Endometrium (tissue), 2 donors: ENCODE measurements around the gene TULP3.
A peak's percentile ranks its signal among the peaks of the same experiment; 100 is the strongest.

Source experiments
- FAIRE-seq: peaks from 2 replicates; lab custom pipeline; 2012; peaks lifted over from hg19 to GRCh38; lab: Jason Lieb, UNC
- donor health status: control.
- donor health status: control.

TULP3 gene

DNA sequence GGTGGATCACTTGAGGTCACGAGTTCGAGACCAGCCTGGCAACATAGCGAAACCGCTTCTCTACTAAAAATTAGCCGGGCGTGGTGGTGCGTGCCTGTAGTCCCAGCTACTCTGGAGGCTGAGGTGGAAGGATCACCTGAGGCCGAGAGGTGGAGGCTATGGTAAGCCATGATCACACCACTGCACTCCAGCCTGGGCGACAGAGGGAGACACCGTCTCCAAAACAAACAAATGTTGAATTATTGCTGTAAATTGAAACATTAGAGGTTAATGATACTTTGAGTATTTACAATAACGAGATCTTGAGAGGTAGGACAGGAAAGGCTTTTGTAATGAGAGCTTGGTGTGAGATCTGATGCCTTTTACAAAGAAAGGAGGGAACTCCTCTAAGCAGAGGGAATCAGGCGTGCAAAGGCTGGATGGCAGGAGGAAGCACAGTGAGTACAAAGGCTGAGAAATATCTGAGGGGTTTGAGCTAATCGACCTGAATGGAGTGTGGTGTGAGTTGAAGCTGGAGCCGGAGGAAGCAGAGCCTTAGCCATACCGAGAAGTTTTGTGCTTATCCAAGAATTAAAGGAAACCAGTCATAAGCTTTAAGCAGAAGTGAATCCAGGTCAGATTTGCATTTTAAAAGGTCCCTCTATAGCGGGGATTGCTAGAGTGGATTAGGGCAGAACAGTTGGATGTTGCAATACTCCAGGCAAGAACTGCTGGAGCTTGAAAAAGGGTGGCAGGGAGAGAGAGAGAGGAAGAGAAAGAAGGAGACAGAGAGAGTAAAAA is 12.5 kb upstream of the TULP3 start:
- no peak for FAIRE-seq

DNA sequence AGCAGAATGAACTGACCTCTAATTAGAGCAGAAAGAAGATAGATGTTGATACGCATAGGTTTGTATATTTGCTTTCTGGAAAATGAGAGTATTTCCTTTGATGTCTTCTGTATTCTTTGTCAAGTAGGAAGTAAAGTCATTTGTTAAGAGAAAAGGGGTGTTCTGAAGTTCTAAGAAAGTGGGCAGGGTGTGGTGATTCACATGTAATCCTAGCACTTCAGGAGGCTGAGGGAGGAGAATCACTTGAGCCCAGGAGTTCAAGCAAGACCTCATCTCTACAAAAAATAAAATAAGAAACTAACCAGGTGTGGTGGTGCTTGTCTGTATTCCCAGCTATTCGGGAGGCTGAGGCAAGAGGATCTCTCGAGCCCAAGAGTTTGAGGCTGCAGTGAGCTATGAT is 10.8 kb upstream of the TULP3 start:
- no peak for FAIRE-seq

DNA sequence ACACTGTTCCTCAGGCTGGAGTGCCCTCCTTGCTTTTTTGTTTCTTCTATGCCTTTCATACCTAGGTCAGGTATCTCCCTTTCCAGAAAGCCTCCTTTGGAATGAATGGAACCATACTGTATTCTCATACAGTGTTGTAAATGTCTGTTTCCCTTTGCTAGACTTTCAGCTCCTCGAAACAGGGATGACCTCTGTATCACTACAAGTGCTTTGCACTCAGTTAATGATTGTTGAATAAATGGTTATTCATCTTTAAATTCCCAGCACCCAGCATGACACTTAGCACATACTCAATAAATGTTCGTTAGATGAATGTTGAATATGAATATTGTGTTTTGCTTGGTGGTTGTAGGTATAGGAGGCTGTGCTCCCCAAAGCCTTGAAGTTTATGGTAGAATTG is 5.9 kb upstream of the TULP3 start:
- FAIRE-seq = no peak

DNA sequence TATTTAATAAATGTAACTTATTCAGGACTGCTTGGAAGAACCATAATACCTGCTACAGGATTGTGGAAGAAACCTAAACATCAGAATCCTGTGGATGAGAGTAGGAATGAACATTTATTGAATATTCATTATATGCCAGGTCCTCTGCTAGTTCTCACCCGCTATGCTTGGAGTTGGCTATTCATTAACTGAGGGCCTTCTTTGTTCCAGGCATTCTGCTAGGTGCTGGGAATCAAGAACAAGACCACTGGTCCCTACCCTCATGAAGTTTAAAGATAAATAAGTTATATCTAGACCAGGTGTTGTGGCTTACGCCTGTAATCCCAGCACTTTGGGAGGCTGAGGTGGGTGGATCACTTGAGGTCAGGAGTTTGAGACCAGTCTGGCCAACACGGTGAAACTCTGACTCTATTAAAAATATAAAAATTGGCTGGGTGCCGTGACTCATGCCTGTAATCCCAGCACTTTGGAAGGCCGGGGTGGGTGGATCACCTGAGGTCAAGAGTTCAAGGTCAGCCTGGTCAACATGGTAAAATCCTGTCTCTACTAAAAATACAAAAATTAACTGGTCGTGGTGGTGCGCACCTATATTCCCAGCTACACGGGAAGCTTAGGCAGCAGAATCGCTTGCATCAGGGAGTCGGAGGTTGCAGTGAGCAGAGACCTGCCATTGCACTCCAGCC is 3.8 kb upstream of the TULP3 start:
- no peak for FAIRE-seq

DNA sequence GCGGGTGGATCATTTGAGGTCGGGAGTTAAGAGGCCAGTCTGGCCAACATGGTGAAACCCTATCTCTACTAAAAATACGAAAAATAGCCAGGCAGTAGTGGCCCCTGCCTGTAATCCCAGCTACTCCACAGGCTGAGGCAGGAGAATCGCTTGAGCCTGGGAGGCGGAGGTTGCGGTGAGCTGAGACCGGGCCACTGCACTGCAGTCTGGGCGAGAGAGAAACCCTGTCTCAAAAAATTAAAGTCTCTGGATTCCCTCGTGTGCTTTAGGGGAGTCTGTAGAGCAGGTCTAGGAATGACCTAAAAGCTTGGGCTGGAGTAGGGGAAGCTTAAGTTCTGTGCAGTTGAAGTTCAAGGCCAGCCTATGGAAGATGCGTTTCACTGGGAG is 697 bp upstream of the TULP3 start:
- FAIRE-seq = no peak

DNA sequence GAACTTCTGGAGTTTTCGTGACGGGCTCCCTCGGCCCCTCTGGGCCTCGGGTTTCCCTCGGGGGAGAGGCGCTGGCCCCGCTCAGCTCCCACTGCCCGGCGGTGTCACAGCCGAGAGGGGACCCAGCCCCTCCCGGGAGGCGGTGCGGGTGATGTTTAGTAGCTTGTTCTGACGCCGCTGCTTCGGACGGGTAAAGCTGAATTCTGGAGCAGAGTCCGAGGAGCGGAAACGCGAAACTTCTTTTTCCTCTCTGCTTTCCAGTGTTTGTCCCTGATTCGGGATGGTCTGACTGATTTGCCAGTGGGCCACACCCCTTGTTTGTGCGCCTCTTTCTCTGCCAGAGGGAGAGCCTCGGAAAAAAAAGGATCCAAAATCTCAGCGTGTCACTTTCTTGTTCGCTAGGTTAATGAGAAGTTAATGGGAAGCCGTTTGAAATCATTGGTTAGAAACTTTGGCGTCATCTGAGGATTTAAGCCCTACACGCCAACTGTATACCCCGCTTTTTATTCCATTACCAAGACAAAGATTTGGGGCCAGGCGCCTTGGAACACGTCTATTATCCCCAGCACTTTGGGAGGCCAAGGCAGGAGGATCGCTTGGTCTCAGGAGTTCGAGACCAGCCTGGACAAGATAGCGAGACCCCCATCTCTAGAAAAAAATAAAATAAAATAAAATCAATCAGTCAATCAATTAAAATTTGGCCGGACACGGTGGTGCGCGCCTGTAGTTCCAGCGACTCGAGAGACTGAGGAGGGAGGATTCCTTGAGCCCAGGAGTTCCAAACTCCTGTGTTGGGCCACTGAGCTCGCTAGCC is 756 bp downstream of the TULP3 start:
- no peak for FAIRE-seq

DNA sequence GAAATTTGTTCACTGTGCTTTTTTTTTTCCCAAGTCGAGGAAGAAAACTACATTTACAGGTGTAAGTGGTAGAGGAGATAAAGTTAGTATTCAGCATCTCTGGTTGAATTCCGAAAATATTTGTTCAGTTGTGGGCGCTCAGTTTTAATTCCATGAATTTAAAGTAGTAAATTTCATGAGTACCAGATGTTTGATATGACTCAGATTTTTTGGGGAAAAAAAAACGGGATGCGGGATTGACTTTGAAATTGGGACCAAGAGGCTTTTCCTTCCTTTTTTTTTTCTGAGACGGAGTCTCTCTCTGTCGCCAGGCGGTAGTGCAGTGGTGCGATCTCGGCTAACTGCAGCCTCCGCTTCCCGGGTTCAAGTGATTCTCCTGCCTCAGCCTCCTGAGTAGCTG is 1.6 kb downstream of the TULP3 start:
- no peak for FAIRE-seq

DNA sequence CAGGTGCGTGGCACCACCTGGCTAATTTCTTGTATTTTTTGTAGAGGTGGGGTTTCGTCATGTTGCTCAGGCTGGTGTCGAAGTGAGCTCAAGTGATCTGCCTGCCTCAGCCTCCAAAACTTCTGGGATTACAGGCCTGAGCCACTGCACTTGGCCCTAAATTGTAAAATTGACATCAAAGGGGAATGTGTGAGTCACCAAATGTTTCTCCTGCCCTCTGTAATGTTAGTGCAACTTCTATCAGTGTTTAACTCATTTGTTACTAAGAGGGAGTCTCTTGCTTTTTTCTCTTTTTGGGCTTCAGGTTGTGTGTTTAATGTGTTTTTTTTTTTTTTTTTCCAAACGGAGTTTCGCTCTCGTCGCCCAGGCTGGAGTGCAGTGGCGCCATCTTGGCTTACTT is 2.3 kb downstream of the TULP3 start:
- peak; percentile 85 for FAIRE-seq

DNA sequence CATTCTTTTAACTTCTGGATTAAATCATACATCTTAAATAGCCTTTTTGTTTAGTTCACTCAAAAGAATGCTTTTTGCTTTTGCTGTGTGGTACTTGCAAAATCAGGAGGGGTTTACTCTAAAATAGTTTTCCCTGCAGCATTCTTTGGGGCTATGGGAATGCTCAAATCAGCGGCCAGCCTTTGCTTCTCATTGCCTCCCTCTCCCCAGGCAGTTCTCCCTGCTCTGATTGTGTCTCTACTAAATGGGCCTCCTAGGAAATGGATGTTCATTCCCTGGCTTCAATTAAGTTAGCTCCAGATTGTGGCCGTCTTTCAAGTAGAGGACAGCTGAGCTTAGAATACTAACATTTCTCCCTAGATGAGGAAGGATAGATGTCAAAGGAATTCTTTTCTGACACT is 4.4 kb downstream of the TULP3 start:
- FAIRE-seq = no peak

DNA sequence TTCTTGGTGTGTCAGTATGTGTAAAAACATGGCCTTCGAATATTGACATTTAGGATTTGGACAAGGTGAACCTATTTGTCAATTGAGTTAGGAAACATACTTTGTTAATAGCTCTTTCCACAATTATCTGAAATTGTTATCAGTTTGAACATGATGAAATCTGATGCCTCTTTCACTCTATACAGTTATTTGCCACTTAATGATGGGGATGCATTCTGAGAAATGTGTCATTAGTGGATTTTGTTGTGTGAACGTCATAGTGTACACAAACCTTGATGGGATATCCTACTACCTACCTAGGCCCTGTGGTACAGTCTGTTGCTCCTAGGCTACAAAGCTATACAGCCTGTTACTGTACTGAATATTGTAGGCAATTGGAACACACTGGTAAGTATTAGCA is 4.8 kb downstream of the TULP3 start:
- no peak for FAIRE-seq

DNA sequence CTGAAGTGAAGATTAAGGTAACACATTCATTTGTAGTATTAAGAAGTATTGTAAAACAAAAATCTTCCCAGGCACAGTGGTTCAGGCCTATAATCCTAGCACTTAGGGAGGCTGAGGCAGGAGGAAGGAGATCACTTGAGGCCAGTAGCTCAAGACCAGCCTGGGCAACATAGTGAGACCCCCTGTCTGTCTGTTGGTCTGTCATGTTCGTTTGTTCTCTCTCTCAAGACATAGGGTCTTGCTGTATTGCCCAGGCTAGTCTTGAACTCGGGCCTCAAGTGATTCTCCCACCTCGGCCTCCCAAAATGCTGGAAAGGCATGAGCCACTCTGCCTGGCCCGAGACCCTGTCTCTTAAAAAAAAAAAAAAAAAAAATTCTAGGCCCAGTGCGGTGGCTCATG is 6.7 kb downstream of the TULP3 start:
- FAIRE-seq = no peak

DNA sequence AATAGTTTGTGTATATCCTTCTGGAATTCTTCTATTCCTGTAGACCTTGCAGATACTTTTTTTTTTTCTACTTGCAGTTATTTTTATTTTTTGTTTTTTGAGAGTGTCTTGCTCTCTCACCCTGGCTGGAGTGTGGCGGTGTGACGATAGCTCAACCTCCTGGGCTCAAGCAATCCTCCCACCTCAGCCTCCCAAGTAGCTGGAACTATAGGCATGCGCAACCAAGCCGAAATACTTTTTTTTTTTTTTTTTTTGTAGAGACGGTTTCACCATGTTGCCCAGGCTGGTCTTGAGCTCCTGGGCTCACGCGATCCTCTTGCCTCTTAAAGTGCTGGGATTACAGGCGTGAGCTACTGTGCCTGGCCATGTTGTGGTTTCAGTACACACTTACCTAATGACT is 10.0 kb downstream of the TULP3 start:
- FAIRE-seq = no peak

DNA sequence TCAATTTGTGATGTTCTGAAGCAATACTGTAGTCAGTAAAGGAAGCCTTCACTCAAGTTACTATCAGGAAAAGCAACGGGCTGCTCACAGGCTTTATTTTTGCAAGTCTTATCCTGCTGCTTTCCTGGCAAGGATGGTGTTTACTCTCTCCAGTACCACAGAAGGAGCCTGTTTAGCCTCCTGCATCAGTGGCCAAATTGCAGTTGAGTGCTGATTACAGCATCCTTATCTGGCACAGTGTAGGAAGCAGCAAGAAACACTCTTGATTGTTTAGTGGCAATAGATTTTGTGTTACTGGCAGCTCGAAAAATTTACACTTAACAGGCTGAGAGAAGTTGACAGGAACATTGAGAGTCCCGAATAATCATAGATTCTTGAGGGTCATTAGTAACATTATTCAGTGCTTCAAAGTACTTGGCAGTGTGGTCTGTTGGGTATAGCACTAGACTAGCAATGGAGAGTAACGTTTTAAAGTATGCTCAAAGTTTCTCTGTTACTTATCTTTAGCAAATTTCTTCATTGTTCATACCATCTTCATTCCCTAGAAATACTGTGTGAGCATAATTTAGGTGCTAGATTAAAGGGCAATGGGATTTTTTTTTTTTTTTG is 11.7 kb downstream of the TULP3 start:
- no peak for FAIRE-seq

DNA sequence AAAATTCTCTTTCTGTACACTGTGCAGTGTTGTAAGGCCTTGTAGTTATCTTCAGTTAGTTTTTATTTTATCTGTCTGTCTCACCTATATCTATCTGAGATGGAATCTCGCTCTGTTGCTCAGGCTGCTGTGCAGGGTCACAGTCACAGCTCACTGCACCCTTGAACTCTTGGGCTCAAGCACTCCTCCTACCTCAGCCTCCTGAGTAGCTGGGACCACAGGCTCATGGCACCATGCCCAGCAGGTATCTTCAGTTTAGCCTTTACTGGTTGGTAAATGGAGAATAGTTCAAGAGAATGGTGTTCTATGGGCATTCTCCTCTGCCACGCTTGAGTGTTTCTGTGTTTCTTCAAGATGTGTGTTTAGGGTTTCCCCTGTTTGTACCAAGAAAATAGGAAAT is 13.6 kb downstream of the TULP3 start:
- FAIRE-seq = no peak

DNA sequence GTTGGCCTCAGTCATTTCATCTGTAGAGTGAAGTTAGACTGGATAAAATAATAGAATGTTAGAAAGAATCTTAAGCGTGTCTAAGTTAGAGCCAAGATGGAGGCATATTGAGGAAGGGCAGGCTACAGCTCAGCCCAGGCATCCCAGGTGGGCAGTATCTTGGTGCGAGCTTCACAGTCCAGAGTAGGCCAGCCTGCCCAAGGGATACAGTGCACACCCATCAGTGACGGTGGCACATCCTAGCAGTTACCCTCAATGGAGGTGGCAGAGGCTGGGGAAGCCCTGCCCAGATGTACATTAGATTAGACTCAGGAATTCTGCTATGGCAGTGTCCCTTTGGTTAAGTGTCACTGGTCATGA is 21.5 kb downstream of the TULP3 start:
- FAIRE-seq = no peak

DNA sequence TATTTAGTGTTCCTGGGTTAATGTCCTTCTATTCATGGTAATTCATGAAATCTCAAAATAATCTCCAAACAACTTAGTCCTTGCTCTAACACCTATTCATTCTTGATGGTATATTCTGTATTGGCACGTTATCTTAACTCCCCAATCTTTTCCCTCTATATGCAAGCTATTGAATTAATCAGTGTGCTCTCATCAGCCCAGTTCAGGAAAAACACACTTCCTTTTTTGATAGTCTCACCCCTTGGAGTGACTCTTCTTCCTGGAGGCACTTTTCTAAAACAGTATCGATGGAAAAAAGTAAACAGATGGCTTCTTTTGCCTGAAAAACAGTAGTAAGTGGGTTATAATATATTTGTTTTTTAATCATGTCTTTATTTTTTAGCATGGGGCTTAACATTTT is 28.6 kb downstream of the TULP3 start:
- no peak for FAIRE-seq

DNA sequence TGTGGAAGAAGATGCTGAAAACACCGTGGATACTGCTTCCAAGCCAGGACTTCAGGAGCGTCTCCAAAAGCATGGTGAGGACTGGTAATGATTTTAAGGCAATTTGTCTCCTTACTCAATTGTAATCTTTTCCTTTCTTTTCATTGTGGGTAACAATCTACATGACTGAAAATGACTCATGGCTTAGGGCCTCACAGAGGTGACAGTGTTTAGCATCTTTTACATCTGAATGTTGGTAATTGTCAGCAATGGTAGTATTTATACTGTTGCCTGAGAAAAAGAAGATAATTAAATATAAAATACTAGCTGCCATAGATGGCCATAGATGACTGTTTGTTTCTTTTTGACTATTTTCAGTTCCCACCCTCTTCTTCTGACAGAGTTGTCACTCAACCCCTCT is 31.6 kb downstream of the TULP3 start:
- FAIRE-seq = no peak

DNA sequence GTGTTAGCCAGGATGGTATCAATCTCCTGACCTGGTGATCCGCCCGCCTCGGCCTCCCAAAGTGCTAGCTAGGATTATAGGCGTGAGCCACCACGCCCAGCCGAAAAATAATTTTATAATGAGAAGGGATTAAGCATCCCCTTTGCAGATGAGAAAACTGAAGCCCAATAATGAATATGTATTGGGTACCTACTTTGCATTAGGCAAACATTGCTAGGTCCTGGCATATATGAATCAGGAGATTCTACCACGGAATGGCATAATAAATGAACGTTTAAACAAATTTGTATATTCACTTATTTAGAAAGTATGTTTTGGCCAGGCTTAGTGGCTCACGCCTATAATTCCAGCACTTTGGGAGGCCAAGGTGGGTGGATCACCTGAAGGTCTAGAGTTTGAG is 32.4 kb downstream of the TULP3 start:
- no peak for FAIRE-seq

DNA sequence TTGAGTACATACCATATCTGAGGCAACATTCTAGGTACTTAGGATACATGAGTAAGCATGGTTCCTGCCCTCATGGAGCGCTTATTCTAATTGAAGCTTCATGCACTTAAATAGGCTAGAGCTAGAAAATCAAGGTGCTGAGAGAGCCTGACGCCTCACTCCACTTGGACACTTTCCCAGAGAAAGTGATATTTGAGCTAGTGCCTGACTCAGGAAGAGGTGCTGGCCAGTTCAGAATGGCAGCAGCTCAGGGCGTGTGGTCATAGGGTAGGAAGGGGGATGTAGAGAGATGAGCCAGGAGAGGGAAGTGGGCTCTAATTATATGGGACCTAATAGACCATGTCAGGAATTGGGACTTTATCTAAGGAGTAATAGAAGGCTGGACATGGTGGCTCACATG is 33.3 kb downstream of the TULP3 start:
- no peak for FAIRE-seq

DNA sequence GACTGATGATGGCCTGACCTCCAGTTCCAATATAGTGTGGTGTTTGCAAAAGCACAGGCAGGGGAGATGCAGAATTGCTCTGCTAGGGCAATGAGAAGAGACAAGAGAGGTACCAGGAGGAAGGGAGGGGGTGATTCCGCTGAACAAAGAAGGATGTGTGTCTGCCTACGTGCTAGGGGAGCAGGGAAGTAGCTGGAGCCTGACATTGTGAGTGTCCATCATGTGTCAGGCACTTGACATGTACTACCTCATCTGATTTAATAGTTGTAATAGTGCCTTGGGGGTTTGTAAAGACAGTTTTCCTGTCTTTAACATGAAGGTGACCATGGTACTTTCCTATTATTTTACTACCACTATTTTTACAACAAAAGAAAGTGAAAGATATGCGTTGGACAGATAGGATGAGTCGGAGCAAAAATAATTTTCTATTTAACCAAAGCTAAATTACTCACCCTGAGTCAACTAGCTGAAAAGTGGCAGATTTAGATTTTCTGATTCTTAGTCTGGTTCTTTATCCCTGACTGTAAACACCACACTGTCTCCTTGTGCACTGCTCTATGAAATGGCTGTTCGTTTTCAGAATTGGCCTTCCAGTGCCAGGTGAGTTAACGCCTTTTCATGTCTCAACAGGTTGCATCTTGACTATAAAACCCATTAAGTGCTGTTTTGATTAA is 34.8 kb downstream of the TULP3 start:
- FAIRE-seq = no peak

DNA sequence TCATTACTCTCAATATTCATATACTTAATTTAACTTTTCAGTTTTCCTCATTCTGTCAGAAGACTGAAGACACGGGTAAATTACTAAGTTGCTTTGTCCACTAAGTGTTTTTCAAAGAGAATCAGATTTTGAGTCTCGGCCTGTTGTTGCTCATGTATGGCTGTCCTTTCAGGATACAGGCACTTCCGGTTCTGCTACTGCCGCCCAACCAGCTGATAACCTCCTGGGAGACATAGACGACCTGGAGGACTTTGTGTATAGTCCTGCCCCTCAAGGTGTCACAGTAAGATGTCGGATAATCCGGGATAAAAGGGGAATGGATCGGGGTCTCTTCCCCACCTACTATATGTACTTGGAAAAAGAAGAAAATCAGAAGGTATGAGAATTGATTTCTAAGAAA is 40.2 kb downstream of the TULP3 start:
- FAIRE-seq = no peak

DNA sequence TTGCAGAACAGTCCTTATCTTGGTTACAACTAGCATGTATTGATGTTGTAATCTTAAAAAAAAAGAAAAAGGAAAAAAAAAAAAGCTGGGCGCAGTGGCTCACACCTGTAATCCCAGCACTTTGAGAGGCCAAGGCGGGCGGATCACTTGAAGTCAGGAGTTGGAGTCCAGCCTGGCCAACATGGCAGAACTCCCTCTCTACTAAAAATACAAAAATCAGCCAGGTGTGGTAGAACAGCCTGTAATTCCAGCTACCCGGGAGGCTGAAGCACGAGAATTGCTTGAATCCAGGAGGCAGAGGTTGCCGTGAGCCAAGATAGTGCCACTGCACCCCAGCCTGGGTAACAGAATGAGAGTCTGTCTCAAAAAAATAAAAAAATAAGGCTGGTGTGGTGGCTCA is 42.9 kb downstream of the TULP3 start:
- FAIRE-seq = no peak
